Mammary epithelial cell (primary cell): Measurements from ENCODE around the gene MYO7B.

Experiments used
- EZH2 ChIP-seq: IDR thresholded peaks from 2 replicates; pipeline ENCODE4 v1.6.1; 2012; ENCODE audit warnings: low read length, inconsistent platforms, borderline replicate concordance
- TF ChIP-seq, protein P1 (sequence below), 2 donors: IDR thresholded peaks in 1 of 2; conservative IDR thresholded peaks in 1 of 2; 2 replicates each; pipeline ENCODE4 v1.5.1; 2011 to 2012; ENCODE audit warnings: inconsistent platforms in 2 of 2, low read length in 2 of 2, mild to moderate bottlenecking in 2 of 2, control low read depth in 1 of 2, low read depth in 1 of 2; ENCODE audit not compliant: insufficient read depth in 1 of 2; ENCODE audit errors: extremely low read depth in 1 of 2

DNA sequence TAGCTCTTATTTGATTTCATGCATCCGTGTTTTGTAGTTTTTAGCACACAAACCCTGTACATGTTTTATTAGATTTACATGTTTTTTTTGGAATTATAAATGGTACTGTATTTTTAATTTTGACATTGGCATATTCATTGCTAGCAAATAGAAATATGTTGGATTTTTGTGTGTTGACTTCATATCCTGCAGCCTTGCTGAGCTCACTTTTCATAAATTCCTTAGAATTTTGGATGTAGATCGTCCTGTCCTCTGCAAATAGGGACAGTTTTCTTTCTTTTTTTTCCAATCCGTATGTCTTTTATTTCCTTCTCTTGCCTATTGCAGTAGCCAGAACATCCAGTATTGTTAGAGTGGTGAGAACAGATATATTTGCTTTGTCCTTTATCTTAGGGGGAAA is 63.7 kb downstream of the MYO7B start:
- no peak for TF ChIP-seq EZH2
- TF ChIP-seq, protein P1, sequence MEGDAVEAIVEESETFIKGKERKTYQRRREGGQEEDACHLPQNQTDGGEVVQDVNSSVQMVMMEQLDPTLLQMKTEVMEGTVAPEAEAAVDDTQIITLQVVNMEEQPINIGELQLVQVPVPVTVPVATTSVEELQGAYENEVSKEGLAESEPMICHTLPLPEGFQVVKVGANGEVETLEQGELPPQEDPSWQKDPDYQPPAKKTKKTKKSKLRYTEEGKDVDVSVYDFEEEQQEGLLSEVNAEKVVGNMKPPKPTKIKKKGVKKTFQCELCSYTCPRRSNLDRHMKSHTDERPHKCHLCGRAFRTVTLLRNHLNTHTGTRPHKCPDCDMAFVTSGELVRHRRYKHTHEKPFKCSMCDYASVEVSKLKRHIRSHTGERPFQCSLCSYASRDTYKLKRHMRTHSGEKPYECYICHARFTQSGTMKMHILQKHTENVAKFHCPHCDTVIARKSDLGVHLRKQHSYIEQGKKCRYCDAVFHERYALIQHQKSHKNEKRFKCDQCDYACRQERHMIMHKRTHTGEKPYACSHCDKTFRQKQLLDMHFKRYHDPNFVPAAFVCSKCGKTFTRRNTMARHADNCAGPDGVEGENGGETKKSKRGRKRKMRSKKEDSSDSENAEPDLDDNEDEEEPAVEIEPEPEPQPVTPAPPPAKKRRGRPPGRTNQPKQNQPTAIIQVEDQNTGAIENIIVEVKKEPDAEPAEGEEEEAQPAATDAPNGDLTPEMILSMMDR (conservative IDR thresholded peaks at IDR 0.05 in 1 of 2, IDR thresholded peaks at IDR 0.05 in 1 of 2; ENCODE audit: extremely low read depth in 1 of 2, insufficient read depth in 1 of 2, low read depth in 1 of 2, low read length in 2 of 2), result no peak
